ACC112 (cell line): ENCODE measurements around the gene CCDC85B.

Experiments used
- H2AFZ ChIP-seq: fragments of 200-600 bp; sonication (generic); one replicate; pipeline ENCODE4 v1.6.0; 2017; ENCODE audit warnings: antibody characterized with exemption, low read length; ENCODE audit not compliant: unreplicated experiment
- H3K27ac ChIP-seq: fragments of 200-600 bp; sonication (generic); 2 replicates; pipeline ENCODE4 v1.5.1; 2014; ENCODE audit warnings: low read depth, mild to moderate bottlenecking, antibody characterized with exemption, low read length, moderate library complexity
- H3K27me3 ChIP-seq: fragments of 200-600 bp; sonication (generic); 2 replicates; pipeline ENCODE4 v1.6.1; 2014; ENCODE audit warnings: mild to moderate bottlenecking, antibody characterized with exemption, low read length, moderate library complexity, mixed read lengths; ENCODE audit not compliant: insufficient read depth
- H3K36me3 ChIP-seq: fragments of 200-600 bp; sonication (generic); 2 replicates; pipeline ENCODE4 v1.6.1; 2016; ENCODE audit warnings: mild to moderate bottlenecking, antibody characterized with exemption, low read length, moderate library complexity, mixed read lengths; ENCODE audit not compliant: insufficient read depth
- H3K4me1 ChIP-seq: fragments of 200-600 bp; sonication (generic); one replicate; pipeline ENCODE4 v1.6.1; 2016; ENCODE audit warnings: low read length, mixed read lengths; ENCODE audit not compliant: insufficient read depth, unreplicated experiment, control insufficient read depth
- H3K4me3 ChIP-seq: fragments of 200-600 bp; sonication (generic); 2 replicates; pipeline ENCODE4 v1.5.1; 2014; ENCODE audit warnings: mild to moderate bottlenecking, low read depth, low read length
- H3K79me2 ChIP-seq: fragments of 200-600 bp; sonication (generic); one replicate; pipeline ENCODE4 v1.6.0; 2016; ENCODE audit warnings: low read length; ENCODE audit not compliant: control insufficient read depth, unreplicated experiment, insufficient read depth

Gene CCDC85B

DNA sequence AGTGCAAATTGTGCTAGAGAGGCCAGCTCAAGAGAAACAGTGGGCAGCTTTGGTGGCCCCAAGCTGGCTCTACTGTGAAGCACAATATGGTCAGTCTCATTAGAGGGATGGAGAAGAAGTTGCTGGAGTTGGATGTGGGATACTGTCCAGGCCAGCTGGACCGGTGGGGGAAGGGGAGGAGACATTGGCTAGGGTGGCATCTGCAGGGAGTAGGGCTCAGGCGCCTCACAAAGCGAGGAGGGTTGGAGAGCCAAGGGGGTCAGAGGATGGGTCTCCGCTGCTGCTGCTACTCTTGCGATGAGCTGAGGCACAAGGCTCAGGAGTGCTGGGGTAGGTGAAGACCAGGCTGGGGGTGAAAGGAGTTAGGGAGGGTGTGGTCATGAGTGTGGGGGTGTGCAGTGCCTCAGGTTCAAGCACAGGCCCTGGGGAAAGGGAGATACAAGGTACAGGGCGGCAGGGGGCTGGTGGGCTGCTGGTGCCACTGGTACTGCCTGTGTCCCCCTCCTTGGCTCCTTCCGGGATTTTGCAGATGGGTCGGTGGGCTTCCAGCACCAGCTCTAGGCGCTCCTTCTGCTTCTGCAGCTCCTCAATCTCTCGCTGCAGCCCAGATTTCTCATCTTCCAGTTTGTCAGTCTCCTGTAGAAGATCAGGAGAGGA is 2.3 kb downstream of the CCDC85B start:
- peak overlapping the region; percentile 95 for H3K27ac ChIP-seq
- H3K27me3 ChIP-seq, result no peaks in the 10 kb centered on the region
- H3K36me3 ChIP-seq, result peaks cover 31% of the 10 kb centered on the region; the same call in 1 of the 2 replicates
- peak overlapping the region; percentile 86 for H3K4me3 ChIP-seq
- H3K79me2 ChIP-seq, result peaks cover 40% of the 10 kb centered on the region
- no peak overlapping the region for H2AFZ ChIP-seq
- peaks cover 56% of the 10 kb centered on the region for H3K4me1 ChIP-seq

DNA sequence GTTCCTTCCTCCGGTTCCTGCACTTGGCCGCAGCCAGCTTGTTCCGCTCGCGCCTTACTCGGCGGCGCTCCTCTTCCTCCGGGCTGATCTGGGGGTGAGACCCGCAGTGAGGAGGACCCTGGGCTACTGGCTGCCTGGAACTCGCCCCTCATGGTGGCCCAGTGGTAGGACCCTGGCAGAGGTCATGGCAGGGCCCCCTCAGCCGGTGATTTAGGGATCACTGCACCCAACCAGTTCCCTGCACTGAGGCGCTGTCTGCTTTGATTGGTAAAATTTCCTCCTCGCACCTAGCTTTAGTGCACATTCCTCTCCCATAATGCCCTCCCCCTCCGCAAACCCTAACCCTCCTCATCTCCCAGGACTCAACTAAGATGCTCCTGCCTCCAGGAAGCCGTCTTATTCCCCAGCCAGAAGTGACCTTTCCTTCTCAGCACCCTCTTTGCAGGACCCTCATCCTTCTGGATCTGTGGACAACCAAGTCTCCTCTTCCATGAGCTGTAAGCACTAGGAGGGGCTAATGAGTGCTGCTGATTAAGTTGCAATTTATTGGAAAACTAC is 3.6 kb downstream of the CCDC85B start:
- Histone ChIP-seq H3K4me3 (peak overlapping the region; percentile 30; the same call in 1 of the 2 replicates), H2AFZ (no peak overlapping the region), H3K36me3 (peaks cover 40% of the 10 kb centered on the region), H3K27ac (peak overlapping the region; percentile 95), H3K79me2 (peaks cover 54% of the 10 kb centered on the region), H3K4me1 (peaks cover 56% of the 10 kb centered on the region), H3K27me3 (no peaks in the 10 kb centered on the region)

DNA sequence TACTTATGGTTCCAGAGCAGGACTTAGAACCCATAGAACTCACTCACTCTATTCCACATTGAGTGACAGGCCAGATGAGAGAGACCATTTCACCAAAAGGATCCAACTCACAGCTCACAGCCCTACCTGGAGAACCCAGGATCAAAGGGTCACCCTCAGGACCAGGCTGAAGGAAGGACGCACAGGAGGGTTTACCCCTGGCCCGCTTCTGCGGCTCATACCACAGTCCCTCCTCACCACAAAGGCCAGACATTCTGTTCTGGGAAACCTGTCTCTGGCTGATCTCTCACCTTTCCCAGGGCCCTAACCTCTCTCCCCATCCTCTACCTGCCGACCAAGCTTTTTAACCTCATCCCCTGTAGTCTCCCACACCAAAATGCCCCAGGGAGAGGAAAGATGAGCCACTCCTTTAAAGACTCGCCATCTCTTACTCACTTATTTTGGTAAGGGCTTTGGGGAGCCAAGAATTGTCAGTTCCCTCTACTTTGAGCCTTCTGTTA is 5.1 kb downstream of the CCDC85B start:
- no peak overlapping the region for H2AFZ ChIP-seq
- H3K36me3 ChIP-seq, result peaks cover 40% of the 10 kb centered on the region
- H3K4me3 ChIP-seq, result peak overlapping the region; percentile 85
- peak overlapping the region; percentile 91 for H3K27ac ChIP-seq
- no peaks in the 10 kb centered on the region for H3K27me3 ChIP-seq
- H3K79me2 ChIP-seq, result peaks cover 64% of the 10 kb centered on the region
- H3K4me1 ChIP-seq, result peaks cover 49% of the 10 kb centered on the region

DNA sequence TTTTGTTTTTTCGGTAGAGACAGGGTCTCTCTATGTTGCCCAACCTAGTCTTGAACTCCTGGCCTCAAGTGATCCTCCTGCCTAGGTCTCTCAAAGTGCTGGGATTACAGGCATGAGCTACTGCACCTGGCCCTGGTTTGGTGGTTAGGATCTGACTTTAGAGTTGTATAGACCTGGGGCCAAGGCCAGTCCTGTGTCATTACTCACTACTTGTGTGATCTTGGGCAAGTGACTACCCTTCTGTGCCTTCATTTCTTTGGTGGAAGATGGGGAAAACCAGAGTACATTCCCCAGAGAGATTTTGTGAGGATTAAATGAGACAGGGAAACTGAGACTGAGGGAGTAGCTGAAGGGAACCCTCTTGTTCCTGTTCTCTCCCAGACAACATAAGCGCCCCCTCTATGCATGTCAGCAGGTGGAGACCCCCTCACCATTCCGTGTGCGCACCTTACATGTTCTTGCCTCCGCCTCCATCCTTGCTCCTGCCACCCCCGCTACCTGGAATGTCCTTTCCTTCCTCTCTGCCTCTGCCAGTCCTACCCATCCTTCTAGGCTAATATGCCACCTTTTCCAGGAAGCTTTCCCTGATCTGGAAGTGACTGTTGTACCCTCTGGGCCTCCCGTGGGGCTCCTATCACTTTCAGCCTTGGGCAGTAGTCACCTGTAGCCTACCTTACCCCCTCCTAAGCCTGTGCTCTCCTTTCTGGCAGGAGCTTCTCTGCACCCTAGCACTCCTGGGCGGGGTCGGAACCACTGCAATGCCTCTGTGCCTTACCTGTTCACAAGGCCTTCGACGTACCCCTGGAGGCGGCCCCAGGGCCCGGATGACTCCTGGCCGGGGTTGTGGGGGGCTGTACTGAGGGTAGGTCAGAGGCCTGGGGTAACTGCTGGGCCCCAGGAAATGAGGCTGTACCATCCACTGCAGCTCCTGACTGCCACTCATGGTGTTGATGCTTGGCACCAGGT is 5.8 kb downstream of the CCDC85B start:
- peaks cover 69% of the 10 kb centered on the region for H3K79me2 ChIP-seq
- peak overlapping the region; percentile 91 for H3K27ac ChIP-seq
- H3K36me3 ChIP-seq, result peaks cover 40% of the 10 kb centered on the region
- peak overlapping the region; percentile 85 for H3K4me3 ChIP-seq
- H2AFZ ChIP-seq, result no peak overlapping the region
- no peaks in the 10 kb centered on the region for H3K27me3 ChIP-seq
- peaks cover 56% of the 10 kb centered on the region for H3K4me1 ChIP-seq

DNA sequence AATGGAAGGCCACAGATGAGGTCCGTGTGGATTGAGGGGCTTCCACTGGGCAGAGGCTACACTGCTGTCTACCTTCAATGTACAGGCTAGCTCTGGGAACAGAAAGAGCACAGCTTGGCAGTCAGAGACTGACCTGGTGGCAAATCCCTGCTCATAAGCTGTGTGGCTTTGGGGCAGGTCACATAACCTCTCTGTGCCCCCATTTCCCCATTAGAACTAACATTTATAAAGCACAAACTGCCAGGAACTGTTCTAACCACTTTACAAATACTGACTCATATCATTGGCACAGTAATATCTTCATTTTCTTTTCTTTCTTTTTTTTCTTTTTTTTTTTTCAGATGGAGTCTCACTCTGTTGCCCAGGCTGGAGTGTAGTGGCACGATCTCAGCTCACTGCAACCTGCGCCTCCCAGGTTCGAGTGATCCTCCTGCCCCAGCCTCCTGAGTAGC is 6.6 kb downstream of the CCDC85B start:
- Histone ChIP-seq H3K4me1 (peaks cover 62% of the 10 kb centered on the region), H2AFZ (no peak overlapping the region), H3K27me3 (no peaks in the 10 kb centered on the region), H3K79me2 (peaks cover 75% of the 10 kb centered on the region), H3K4me3 (peak overlapping the region; percentile 85), H3K27ac (peak overlapping the region; percentile 91), H3K36me3 (peaks cover 40% of the 10 kb centered on the region)

DNA sequence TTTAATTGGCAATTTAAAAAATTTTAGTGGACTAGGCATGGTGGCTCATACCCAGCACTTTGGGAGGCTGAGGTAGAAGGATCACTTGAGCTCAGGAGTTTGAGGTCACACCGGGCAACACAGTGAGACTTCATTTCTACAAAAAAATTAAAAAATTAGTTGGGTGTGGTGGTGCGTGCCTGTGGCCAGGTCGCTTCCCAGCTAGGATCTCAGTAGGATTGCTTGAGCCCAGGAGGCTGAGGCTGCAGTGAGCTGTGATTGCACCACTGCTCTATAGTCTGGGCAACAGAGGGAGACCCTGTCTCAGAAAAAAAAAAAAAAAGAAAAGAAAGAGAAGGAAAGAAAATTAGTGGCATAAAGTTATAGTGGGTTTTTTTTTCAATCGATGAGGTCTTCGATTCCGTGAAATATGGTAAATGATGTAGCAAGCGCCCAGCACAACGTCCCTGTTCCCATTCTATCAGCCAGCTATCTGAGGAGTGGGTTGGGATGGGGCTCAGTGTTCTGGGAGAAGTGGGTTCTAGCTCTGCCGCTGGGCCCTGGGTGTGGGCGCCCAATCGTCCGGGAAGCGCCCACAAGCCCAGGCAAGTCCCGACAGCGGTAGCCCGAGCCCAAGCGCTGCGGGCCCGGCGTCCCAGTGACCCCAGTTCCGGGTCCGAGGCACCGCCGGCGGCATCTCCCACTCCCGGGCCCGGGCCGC is 8.3 kb downstream of the CCDC85B start:
- no peak overlapping the region for H2AFZ ChIP-seq

DNA sequence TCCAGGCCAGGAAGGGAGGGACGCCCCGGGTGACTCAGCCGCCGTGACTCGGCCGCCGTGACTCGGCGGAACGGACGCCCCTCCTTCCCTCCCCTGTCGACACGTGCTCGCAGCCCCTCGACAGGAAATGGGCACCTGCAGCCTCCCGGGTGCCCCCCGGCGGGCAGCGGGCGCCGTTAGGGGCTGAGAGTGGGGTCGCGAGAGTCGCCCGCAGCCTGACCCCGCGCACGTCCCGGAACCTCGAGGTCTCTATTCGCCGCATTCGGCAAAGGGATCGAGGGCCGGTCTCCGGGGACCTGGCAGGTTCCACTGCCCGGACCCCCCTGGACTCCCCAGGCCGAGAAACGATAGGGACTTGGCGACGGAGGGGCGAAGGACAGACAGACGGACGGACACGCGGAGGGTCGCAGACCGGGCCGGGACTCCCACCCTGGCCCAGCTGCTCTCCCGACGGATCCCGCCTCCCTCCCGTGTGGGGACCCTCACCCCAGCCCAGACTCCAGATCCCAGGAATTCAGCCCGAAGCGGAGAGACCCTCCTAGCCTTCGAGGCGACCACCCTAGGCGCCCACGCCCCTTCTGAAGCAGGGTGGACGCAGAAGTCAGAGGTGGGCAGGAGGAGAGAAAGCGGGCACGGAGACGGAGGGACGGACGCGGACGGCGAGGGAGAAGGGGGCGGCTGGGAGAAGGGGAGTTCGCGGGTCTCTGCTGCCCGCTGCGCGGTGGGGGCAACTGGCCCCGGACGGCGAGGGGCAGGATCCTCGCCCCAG is 9.1 kb downstream of the CCDC85B start:
- peaks cover 63% of the 10 kb centered on the region for H3K79me2 ChIP-seq
- peak overlapping the region; percentile 85 for H3K4me3 ChIP-seq
- H3K4me1 ChIP-seq, result peaks cover 58% of the 10 kb centered on the region
- H2AFZ ChIP-seq, result no peak overlapping the region
- H3K27ac ChIP-seq, result peak overlapping the region; percentile 91
- H3K36me3 ChIP-seq, result peaks cover 31% of the 10 kb centered on the region
- H3K27me3 ChIP-seq, result no peaks in the 10 kb centered on the region

More for the DNA sequence above, 8.3 kb downstream of the CCDC85B start:
- peak overlapping the region; percentile 85 for H3K4me3 ChIP-seq
- peak overlapping the region; percentile 91 for H3K27ac ChIP-seq
- H3K79me2 ChIP-seq, result peaks cover 69% of the 10 kb centered on the region
- peaks cover 63% of the 10 kb centered on the region for H3K4me1 ChIP-seq
- H3K27me3 ChIP-seq, result no peaks in the 10 kb centered on the region
- peaks cover 36% of the 10 kb centered on the region for H3K36me3 ChIP-seq

DNA sequence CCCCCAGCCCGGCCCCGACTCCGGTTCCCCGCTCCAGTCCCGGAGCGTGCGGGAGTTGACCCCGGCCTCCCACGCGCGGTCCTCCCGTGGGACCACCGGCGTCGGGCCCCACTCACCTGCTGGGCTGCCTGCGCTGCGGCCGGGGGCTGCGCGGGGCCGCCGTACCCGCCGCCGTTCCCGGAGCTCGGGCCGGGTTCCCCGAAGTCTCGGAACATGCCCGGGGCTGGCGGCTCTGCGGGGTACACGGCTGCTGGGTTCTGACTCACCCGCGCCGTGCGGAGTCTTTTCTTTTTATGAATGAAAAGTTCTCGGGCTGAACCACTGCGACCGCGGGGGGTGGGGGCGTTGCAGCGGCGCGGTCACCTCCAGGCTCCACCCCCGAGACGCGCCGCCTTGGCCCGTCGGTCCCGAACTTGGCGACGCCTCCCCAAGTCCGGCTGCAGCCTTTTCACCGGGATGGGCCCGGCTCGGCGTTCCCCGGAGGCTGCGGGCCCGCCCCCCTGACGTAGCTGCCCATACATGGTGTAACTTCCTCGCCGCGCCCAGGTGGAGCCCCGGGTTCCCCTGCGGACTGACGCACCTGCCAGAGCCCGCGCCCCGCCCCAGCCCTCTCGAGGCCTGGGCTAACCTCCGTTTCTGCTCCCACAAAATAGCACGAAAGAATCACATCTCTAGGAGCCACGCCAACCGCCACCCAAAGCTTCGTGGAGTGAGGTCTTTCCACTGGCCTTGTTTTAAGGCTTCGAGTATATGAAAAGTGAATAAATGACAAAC is 9.8 kb downstream of the CCDC85B start, which contains the start of gene FOSL1:
FOSL1 (minus strand) TSS at position 264 of the 774 bp plus-strand sequence; CDS start at position 215, 49 bp downstream.
- Histone ChIP-seq H3K79me2 (peaks cover 59% of the 10 kb centered on the region), H3K4me1 (peaks cover 55% of the 10 kb centered on the region), H2AFZ (no peak within 1 kb of the TSS), H3K27me3 (no peaks in the 10 kb centered on the region), H3K36me3 (peaks cover 31% of the 10 kb centered on the region), H3K4me3 (peak within 1 kb of the TSS; percentile 85), H3K27ac (peak within 1 kb of the TSS; percentile 91)

DNA sequence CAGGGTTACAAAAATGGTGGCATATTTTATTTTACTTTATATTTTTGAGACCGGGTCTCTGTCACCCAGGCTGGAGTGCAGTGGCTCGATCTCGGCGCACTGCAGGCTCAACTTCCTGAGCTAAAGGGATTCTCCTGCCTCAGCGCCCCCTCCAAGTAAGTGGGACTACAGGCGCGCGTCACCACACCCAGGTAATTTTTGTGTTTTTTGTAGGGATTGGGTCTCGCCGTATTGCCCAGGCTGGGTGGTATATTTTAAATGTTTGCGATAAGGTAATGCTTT is 10.4 kb downstream of the CCDC85B start:
- no peaks in the 10 kb centered on the region for H3K27me3 ChIP-seq

More for the DNA sequence above, 10.4 kb downstream of the CCDC85B start:
- H3K4me1 ChIP-seq, result peaks cover 50% of the 10 kb centered on the region
- peak overlapping the region; percentile 91 for H3K27ac ChIP-seq
- peaks cover 54% of the 10 kb centered on the region for H3K79me2 ChIP-seq
- H3K4me3 ChIP-seq, result peak overlapping the region; percentile 85
- peaks cover 25% of the 10 kb centered on the region for H3K36me3 ChIP-seq
- no peak overlapping the region for H2AFZ ChIP-seq
